GM06990 (cell line): ENCODE data around the gene GMCL2.

Source experiments
- DNase-seq: peaks from one replicate; pipeline ENCODE4 v3.0.0-alpha.2; 2011; ENCODE audit not compliant: insufficient read length; ENCODE audit errors: extremely low read depth
- H3K27me3 ChIP-seq: replicated peaks from 2 replicates; pipeline ENCODE4 v1.6.0; 2011; ENCODE audit warnings: low read length; ENCODE audit not compliant: control insufficient read depth, insufficient read depth
- H3K36me3 ChIP-seq: 2 replicates; pipeline ENCODE4 v1.5.1; 2011; ENCODE audit warnings: low read length; ENCODE audit not compliant: control insufficient read depth, insufficient read depth
- H3K4me3 ChIP-seq: replicated peaks from 2 replicates; pipeline ENCODE4 v1.5.1; 2011; ENCODE audit warnings: low read depth, mild to moderate bottlenecking, control low read depth, low read length
- CTCF ChIP-seq: IDR thresholded peaks from 2 replicates; pipeline ENCODE4 v1.5.1; 2011; ENCODE audit warnings: low read length, control low read depth, mild to moderate bottlenecking, inconsistent platforms; ENCODE audit not compliant: insufficient read depth, poor library complexity, severe bottlenecking

GMCL2 gene

GRCh38 chr5:178180141-178180863 is 6.9 kb downstream of the GMCL2 start:
- no peak for DNase-seq
- Histone ChIP-seq H3K27me3 (no peaks in the 10 kb centered on the region), H3K36me3 (no peaks in the 10 kb centered on the region), H3K4me3 (no peak overlapping the region)
- TF ChIP-seq CTCF, result no peak

- Histone ChIP-seq H3K27me3 (no peaks in the 10 kb centered on the region), H3K36me3 (no peaks in the 10 kb centered on the region), H3K4me3 (no peak overlapping the region)
- no peak for DNase-seq
- TF ChIP-seq CTCF, result no peak
Observed at GRCh38 chr5:178177569-178177968, 9.6 kb downstream of the GMCL2 start.

DNA sequence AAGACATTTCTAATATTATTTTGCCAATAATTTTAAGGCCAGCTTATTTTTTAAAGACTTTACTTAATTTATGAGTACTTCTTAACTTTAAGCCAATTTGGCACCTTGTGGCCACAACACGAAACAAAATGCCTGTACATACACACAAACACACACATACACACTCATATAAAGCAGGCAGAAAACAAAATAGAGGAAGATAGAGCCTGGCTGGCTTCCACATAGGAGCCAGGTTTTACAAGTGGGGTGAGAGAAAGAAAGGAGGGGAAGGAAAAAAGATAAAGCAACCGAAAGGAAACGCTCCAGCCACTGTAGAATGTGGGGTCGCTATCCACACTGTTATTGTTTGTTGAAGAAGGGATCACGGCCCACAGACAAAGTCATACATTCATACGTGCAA is 10.4 kb downstream of the GMCL2 start:
- DNase-seq, result no peak
- no peak for TF ChIP-seq CTCF
- no peaks in the 10 kb centered on the region for H3K27me3 ChIP-seq
- H3K4me3 ChIP-seq, result no peak overlapping the region
- no peaks in the 10 kb centered on the region for H3K36me3 ChIP-seq

DNA sequence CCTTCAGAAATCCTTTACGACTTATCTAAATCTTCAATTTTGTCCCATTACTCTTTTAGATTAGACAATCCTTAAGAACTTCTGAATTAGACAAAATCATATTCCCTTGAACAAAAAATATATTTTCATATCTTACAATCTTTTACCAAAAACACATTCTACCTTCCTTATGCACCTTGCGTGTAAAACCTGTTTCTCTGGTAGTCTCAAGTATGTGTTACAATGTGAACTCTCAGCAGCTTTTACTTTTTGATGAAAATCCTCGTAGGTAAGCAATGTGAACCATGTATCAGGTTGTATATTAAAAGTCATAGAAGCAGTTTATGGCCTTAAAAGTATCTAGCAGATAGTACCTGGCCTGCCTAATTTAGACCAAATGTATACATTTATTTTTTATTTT is 12.7 kb downstream of the GMCL2 start:
- no peaks in the 10 kb centered on the region for H3K36me3 ChIP-seq
- H3K4me3 ChIP-seq, result no peak overlapping the region
- no peak for DNase-seq
- no peaks in the 10 kb centered on the region for H3K27me3 ChIP-seq
- no peak for TF ChIP-seq CTCF

GRCh38 chr5:178170455-178170854 is 16.7 kb downstream of the GMCL2 start:
- no peak for DNase-seq
- Histone ChIP-seq H3K27me3 (no peaks in the 10 kb centered on the region), H3K36me3 (no peaks in the 10 kb centered on the region), H3K4me3 (no peak overlapping the region)
- TF ChIP-seq CTCF, result no peak

DNA sequence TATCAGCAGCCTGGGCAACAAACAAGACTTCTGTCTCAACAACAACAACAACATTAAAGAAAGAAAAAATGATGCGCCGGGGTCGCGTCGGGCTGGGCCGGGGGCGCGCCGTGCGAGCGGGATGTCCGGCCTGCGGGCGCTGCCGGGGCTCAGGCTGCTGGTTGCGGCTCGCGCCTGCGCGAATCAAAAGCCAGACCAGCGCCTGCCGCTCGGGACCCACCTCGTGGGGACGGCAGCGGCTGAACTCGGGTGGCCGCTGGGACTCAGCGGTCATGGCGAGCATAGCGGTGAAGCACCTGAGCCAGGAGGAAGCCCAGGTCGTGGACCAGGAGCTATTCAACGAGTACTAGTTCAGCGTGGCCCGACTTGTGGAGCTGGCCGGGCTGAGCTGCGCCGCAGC is 21.6 kb downstream of the GMCL2 start:
- Histone ChIP-seq H3K27me3 (no peaks in the 10 kb centered on the region), H3K4me3 (no peak overlapping the region), H3K36me3 (no peaks in the 10 kb centered on the region)
- no peak for DNase-seq
- no peak for TF ChIP-seq CTCF
